Stimulated activated CD4-positive, alpha-beta T cell treated with anti-CD3 and anti-CD28 coated beads, Interleukin-15, amount 100 ng/mL, for 1 hour (primary cell): ENCODE measurements around the gene MYO1B.

Source experiments
- DNase-seq, 2 donors: peaks; one replicate each; pipeline ENCODE4 v3.0.0-alpha.2; 2020; ENCODE audit warnings: low read depth in 1 of 2, low spot score in 1 of 2

MYO1B gene

GRCh38 chr2:191319186-191319585 is 74.0 kb downstream of the MYO1B start:
- DNase-seq: no peak

GRCh38 chr2:191320881-191321280 is 75.7 kb downstream of the MYO1B start:
- DNase-seq: no peak

- no peak for DNase-seq
Measured at GRCh38 chr2:191321861-191322662, 76.9 kb downstream of the MYO1B start.

GRCh38 chr2:191322828-191323506 is 77.8 kb downstream of the MYO1B start:
- DNase-seq: no peak

GRCh38 chr2:191325651-191326365 is 80.6 kb downstream of the MYO1B start:
- no peak for DNase-seq

GRCh38 chr2:191327484-191327883 is 82.3 kb downstream of the MYO1B start:
- DNase-seq: no peak

GRCh38 chr2:191328150-191328809 is 83.1 kb downstream of the MYO1B start:
- no peak for DNase-seq

GRCh38 chr2:191329841-191330240 is 84.6 kb downstream of the MYO1B start:
- DNase-seq: no peak

- no peak for DNase-seq
Measured at GRCh38 chr2:191333911-191334357, 88.7 kb downstream of the MYO1B start.

- DNase-seq: no peak
Measured at GRCh38 chr2:191335875-191336464, 90.8 kb downstream of the MYO1B start.

GRCh38 chr2:191341436-191341835 is 96.2 kb downstream of the MYO1B start:
- no peak for DNase-seq

GRCh38 chr2:191343796-191344338 is 98.7 kb downstream of the MYO1B start:
- DNase-seq: no peak

GRCh38 chr2:191345788-191346187 is 100.6 kb downstream of the MYO1B start:
- no peak for DNase-seq

GRCh38 chr2:191347154-191347553 is 102.0 kb downstream of the MYO1B start:
- no peak for DNase-seq

- no peak for DNase-seq
Measured at GRCh38 chr2:191347881-191348280, 102.7 kb downstream of the MYO1B start.

GRCh38 chr2:191349990-191350389 is 104.8 kb downstream of the MYO1B start:
- no peak for DNase-seq

GRCh38 chr2:191350826-191351225 is 105.6 kb downstream of the MYO1B start:
- no peak for DNase-seq

GRCh38 chr2:191351298-191351697 is 106.1 kb downstream of the MYO1B start:
- no peak for DNase-seq

GRCh38 chr2:191351921-191352320 is 106.7 kb downstream of the MYO1B start:
- no peak for DNase-seq

- no peak for DNase-seq
Measured at GRCh38 chr2:191352536-191352935, 107.3 kb downstream of the MYO1B start.
